ENCODE results near the gene ZSWIM3.
A peak's percentile ranks its signal among the peaks of the same experiment; 100 is the strongest.

The ZSWIM3 gene

GRCh38 chr20:45833030-45833882 is 24.2 kb upstream of the ZSWIM3 start, which contains the start of gene SNX21:
Gene SNX21, plus strand, starts transcription at chr20:45833799. Its CDS starts 121 bp downstream, at chr20:45833920.
- DNase-seq, result peak; percentile 18

GRCh38 chr20:45833883-45834796 is 23.3 kb upstream of the ZSWIM3 start:
- DNase-seq, result no peak

- DNase-seq, result no peak
These were observed 22.6 kb upstream of the ZSWIM3 start for GRCh38 chr20:45834797-45835161.

DNA sequence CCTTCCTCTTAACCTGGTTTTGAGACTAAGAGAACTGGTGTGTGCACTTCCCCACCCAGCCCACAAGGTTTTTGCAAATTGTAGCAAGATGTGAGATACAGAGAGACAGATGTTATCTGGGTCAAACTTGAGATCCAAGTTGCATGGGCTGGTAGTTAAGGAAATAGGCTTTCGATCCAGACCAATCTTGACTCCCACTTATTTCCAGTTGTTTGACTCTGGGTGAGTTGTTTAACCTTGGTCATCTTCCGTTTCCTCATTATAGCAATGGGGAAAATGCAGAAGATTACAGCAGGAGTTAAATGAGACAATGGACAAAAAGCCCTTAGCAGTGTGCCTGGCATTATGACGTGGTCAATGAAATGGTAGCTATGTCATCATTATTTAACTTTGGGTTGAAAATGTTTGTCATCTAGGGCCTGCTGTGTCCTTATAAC is 22.1 kb upstream of the ZSWIM3 start:
- peak; percentile 10 for DNase-seq

GRCh38 chr20:45835825-45836224 is 21.6 kb upstream of the ZSWIM3 start:
- no peak for DNase-seq

- DNase-seq, result no peak
These were observed 20.6 kb upstream of the ZSWIM3 start for GRCh38 chr20:45836841-45837240.

DNA sequence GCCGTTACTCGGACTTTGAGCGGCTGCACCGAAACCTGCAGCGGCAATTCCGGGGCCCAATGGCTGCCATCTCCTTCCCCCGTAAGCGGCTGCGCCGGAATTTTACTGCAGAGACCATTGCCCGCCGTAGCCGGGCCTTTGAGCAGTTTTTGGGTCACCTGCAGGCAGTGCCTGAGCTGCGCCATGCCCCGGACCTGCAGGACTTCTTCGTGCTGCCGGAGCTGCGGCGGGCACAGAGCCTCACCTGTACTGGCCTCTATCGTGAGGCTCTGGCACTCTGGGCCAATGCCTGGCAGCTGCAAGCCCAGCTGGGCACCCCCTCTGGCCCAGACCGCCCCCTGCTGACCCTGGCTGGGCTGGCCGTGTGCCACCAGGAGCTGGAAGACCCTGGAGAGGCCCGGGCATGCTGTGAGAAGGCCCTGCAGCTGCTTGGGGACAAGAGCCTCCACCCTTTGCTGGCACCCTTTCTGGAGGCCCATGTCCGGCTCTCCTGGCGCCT is 16.7 kb upstream of the ZSWIM3 start:
- no peak for DNase-seq

- no peak for DNase-seq
These were observed 15.8 kb upstream of the ZSWIM3 start for GRCh38 chr20:45841407-45842129.

- no peak for DNase-seq
These were observed 15.1 kb upstream of the ZSWIM3 start for GRCh38 chr20:45842169-45842812.

GRCh38 chr20:45843506-45843905 is 13.9 kb upstream of the ZSWIM3 start:
- no peak for DNase-seq

GRCh38 chr20:45845452-45845851 is 12.0 kb upstream of the ZSWIM3 start:
- no peak for DNase-seq

DNA sequence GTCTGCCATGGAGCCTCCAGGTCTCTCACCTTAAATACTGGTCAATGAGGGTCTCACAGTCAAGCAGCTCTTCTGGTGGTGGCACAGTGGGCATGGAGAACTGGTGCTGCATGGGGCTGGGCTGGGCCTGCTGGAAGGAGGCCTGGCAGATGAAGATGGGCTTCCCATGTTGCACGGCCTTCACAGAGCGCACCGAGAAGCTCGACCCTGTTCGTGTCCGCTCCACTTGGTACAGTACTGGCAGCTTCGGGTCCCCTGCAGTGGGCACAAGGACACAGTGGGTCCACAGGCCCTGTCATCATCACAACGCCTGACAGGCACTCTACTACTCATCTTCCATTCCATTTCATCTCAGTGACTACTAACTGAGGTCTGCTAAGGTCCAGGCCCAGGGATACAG is 9.0 kb upstream of the ZSWIM3 start:
- no peak for DNase-seq

DNA sequence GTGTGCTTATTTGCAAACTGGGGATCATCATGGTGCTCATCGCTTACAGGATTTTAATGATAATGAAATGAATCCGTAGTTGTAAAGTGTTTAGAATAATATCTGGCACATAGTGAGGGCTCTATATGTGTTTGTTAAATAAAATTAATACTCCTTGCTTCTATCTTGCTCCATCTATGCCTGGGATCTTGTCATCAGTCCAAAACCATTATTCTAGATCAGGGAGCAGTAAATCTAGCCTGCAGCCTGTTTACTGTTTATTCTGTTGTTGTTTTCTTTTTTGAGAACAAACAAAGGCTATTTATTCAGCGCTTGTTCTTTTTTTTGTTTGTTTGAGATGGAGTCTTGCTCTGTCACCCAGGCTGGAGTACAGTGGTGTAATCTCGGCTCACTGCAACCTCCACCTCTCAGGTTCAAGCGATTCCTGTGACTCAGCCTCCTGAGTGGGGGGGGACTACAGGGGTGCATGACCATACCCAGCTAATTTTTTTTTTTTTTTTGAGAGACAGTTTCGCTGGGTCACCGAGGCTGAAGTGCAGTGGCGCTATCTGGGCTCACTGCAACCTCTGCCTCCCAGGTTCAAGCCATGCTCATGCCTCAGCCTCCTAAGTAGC is 8.3 kb upstream of the ZSWIM3 start:
- no peak for DNase-seq

DNA sequence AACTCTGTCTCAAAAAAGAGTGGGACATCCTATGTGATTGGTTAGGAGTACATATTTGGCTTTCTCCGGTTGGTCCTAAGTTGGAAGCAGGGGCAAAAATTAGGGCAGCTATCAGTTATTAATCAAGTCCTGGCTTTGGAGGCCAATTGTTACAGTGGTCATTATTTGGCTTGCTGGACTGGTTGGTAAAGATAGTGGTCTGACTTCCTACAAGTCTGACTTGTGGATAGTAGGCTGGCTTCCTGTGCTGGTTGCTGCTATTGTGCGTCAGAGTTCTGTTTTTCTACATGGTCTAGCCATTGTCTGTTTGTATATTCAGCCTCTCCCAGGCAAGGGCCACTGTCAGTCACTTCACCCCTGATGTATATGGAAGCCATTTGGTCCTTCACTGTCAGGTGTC is 7.2 kb upstream of the ZSWIM3 start:
- DNase-seq, result no peak

DNA sequence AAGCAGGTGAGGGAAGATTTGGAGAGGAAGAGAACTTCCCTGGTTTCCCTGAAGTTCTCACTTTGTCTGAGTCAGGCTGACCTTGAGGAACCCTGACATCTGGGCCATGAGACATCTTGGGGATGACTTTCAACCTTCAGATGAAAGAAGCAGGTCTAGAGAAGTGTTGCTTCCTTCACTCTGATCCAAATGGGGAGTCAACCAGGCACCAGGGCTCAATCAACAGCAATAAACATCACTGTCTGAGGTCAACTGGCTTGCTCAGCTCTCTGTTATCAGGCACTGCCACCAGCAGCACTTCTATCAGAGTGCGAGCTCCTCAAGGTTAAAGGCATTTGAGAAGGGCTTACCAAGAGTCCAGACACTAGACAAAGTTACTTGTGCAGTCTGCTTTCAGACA is 6.5 kb upstream of the ZSWIM3 start:
- no peak for DNase-seq

DNA sequence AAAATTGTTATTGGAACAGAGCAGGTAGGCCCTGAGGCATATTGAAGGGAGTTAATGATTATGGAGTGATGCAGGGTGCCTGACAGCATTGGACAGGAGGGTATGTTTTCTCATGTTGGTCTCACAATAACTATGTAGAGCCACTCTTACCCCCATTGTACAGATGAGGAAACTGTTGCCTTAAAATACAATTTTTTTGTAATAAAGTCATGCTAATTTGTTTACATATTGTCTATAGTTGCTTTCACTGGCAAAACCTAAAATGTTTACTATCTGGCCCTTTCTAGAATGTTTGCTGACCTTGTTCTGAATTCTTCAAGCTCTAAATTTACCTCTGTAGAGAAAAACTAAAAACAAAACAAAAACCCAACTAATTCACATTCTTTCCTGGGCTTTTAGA is 5.9 kb upstream of the ZSWIM3 start:
- DNase-seq, result no peak

DNA sequence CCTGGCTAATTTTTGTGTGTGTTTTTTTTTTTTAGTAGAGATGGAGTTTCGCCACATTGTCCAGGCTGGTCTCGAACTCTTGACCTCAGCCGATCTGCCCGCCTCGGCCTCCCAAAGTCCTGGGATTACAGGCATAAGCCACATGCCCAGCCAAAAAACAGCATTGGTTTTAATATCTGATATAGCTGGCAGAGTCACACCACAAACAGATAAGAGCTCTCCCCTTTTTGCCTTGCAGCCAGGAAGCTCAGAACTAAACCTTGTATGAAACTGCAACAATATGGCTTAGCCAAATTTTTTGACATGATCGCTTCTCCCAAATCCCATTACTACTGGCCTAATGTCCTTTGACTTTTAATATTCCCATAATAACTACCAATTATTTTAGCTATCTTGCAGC is 5.1 kb upstream of the ZSWIM3 start:
- no peak for DNase-seq

DNA sequence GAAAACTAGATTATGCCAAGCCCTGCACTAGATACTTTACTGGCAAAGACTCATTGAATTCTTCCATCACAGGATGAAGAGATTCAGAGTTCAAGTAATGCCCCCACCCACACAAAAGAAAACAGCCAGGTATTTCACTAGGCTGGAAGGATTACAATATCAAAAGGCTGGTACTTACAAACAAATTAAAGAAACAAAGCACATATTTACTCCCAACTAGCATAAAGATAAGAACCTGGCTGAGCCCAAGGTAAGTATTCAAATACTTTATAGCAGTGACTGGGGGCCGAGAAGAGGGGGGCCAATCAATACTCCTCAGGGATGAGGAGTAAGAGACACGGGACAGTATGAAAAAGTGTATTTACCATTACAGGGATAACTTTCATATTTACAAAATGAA is 3.9 kb upstream of the ZSWIM3 start:
- DNase-seq, result no peak

- DNase-seq, result no peak
These were observed 435 bp downstream of the ZSWIM3 start for GRCh38 chr20:45857882-45858216.

GRCh38 chr20:45859916-45860315 is 2.5 kb downstream of the ZSWIM3 start:
- DNase-seq, result no peak

DNA sequence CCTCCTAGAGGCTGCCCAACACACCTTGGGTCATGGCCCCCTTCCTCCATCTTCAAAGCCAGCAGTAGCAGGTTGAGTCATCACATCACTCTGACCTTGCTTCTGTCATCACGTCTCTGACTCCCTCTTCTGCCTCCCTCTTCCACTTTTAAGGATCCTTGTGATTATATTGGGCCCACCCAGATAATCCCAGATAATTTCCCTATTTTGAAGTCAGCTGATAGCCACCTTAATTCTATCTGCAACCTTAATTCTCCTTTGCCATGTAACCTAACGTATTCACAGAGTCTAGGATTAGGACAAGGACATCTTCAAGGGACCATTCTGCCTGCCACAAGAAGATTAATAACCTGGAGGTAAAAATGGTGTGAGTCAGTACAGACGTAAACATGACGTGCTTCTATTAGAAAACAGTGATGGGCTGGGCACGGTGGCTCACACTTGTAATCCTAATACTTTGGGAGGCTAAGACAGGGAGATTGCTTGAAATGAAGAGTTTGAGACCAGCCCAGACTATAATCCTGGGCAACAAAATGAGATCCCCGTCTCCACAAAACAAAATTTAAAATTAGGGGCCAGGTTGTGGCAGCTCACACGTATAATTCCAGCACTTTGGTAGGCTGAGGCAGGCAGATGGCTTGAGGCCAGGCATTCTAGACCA is 3.3 kb downstream of the ZSWIM3 start:
- no peak for DNase-seq
